Hepatocyte (in vitro differentiated cells): ENCODE results near the gene UBE2O.

Experiments used
- EZH2 ChIP-seq: fragments of 200-600 bp; sonication (generic); IDR thresholded peaks from 2 replicates; pipeline ENCODE4 v1.6.1; 2016; ENCODE audit warnings: antibody characterized with exemption, mild to moderate bottlenecking, borderline replicate concordance
- EZH2phosphoT487 ChIP-seq: fragments of 200-600 bp; sonication (generic); IDR thresholded peaks from one replicate; pipeline ENCODE4 v1.6.1; 2018; ENCODE audit warnings: antibody characterized with exemption, mild to moderate bottlenecking, low read depth, moderate library complexity; ENCODE audit not compliant: unreplicated experiment, severe bottlenecking
- TF ChIP-seq, protein P1 (sequence below): fragments of 200-600 bp; sonication (generic); IDR thresholded peaks from 2 replicates; pipeline ENCODE4 v1.5.1; 2016; ENCODE audit warnings: antibody characterized with exemption, mild to moderate bottlenecking; ENCODE audit not compliant: poor library complexity

DNA sequence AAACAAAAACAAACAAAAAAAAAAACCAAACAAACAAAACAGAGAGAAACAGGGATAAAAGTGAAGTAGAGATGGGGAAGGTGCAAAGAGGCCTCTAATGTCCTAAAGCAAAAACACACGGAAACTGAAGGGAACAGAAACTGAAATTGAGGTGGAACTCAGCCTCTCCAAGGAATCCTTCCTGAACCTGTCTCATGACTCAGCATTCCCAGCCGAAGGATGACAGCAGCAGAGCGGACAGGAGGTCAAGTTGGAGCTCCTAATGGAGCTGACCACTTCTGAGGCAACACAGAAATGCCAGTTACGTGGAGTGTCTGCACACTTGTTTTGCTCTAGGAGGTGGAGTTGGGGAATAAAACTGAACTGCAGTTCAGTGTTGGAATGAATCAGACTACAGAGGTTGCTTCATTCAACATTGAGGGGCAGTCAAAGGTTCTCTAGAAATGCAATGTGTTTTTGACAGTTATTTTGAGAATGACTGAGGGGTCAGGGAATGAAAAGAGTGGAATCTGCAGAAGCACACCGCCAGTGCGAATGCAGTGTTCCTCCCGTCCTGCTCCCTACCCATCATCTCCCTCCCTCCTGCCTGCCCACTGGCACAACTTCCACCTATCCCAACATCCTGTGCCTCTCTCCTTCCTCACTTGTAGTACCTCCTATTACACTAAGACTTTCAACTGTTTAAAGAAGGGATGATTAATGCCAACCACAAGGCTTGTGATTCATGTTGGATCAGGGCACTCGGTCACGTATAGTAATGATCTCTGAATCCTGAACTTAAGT lies 6.3 kb downstream of the UBE2O start:
- TF ChIP-seq, protein P1, sequence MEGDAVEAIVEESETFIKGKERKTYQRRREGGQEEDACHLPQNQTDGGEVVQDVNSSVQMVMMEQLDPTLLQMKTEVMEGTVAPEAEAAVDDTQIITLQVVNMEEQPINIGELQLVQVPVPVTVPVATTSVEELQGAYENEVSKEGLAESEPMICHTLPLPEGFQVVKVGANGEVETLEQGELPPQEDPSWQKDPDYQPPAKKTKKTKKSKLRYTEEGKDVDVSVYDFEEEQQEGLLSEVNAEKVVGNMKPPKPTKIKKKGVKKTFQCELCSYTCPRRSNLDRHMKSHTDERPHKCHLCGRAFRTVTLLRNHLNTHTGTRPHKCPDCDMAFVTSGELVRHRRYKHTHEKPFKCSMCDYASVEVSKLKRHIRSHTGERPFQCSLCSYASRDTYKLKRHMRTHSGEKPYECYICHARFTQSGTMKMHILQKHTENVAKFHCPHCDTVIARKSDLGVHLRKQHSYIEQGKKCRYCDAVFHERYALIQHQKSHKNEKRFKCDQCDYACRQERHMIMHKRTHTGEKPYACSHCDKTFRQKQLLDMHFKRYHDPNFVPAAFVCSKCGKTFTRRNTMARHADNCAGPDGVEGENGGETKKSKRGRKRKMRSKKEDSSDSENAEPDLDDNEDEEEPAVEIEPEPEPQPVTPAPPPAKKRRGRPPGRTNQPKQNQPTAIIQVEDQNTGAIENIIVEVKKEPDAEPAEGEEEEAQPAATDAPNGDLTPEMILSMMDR = no peak
- TF ChIP-seq EZH2 = no peak
- no peak for TF ChIP-seq EZH2phosphoT487
